Globus pallidus (tissue), 1 donor: ENCODE data around the gene LYAR.

Source experiments
- DNase-seq: peaks from one replicate; pipeline ENCODE4 v3.0.0-alpha.2; 2015; ENCODE audit warnings: low spot score

The LYAR gene

DNA sequence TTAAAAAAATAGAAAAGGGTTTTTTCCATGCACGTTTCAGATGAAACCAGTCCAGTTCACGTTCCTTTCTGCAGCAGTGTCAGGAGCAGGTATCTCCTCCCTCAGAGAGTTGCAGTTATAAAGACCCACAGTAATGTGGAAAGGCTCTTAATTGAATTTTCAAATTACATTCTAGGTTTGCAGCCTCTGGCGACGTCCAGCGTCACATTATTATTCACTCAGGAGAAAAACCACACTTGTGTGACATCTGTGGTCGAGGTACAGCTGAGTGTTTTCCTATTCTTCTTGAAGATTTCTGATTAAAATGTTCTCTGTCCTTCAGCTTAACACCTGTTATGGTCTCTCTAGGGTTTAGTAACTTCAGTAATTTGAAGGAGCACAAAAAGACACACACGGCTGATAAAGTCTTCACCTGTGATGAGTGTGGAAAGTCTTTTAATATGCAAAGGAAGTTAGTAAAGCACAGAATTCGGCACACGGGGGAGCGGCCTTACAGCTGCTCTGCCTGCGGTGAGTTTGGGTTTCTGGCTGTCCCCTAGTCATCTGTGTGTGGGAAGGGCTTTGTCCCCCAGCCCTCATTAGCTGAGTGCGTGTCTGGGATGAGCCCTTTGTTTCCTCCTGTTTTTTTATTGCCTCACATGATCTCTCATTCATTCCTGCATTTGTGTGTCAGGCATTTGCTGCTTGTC is 25.7 kb upstream of the LYAR start:
- no peak for DNase-seq

DNA sequence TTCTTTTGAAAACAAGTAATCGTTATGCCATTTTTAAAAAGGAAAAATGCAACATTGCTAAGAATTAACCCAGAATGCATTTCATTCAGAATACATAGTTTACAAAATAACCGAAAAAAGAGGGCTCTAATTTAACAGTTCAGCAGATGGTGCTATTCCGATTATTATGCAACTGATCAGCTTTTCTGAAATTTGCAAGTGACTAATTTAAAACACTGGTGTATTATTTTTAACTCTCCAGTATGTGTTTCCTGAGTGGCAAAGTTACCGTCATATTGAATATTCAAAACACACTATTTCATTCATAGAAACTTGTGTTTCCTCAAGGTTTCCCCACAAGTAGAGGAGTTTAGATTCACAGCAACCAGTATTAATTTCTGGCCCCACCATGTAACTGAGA is 21.2 kb upstream of the LYAR start:
- no peak for DNase-seq

DNA sequence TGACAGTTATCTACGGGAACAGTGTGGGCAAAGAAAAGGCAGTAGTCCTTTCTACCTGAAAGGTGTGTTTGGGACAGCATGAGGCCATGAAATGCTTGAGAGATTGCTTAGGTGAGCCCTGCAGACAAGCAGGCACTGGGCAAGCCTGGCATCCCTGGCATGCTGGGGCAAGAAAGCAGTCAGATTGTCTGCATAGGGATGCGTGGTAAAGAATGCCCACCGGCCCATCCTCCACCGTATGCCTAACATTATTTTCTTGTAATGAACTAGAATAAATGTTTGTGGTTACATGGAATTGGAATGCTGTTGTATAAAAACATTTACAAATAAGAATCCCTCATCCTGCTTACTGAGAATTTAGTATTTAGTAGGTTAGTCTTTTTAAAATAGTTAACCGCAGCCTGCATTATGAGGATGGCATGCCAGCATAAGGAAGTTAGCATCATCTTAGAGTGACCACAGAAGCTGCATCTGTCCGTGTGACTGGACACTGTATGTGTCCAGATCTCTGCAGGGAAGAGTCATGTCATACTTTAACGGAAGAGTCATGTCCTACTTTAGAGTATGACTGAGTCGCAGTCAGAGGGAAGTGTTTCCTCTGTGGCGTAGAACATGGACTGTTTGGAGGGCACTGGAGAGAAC is 19.0 kb upstream of the LYAR start:
- DNase-seq = no peak

DNA sequence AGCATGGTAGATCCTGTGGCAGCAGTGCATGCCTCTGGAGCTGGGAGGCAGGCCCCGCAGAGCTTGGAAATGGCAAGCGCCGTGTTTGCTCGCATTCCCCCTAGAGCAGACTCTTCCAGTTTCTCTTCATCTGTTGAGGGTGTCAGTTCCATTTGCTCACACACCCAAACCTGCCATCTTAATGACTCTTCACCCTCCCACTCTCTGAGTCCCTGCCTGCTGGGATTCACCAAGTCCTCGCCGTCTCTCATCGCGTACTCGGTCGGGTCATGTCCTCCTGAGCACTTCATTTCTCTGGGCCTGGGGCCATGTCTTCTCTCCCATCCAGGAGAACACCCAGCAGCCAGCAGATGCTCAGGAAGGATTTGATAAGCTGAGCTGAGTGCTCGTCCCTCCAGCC is 17.0 kb upstream of the LYAR start:
- no peak for DNase-seq

DNA sequence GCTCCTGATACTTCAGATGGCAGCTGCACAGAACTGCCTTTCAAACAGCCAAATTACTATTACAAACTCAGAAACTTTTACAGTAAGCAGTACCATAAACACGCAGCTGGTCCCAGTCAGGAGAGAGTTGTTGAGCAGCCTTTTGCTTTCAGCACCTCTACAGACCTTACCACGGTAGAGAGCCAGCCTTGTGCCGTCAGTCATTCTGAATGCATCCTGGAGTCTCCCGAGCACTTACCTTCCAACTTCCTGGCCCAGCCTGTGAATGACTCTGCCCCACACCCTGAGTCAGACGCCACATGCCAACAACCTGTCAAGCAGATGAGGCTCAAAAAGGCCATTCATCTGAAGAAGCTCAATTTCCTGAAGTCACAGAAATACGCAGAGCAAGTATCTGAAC is 12.5 kb upstream of the LYAR start:
- no peak for DNase-seq

DNA sequence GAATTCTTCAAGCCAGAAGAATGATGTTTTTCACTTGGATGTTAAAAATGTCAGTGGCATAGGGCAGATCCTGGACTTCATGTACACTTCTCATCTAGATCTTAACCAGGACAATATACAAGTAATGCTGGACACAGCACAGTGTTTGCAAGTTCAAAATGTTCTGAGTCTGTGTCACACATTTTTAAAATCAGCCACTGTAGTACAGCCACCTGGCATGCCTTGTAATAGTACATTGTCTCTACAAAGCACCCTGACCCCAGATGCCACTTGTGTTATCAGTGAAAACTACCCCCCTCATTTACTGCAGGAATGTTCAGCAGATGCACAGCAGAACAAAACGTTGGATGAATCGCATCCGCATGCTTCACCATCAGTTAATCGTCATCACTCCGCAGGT is 12.0 kb upstream of the LYAR start:
- DNase-seq = no peak

DNA sequence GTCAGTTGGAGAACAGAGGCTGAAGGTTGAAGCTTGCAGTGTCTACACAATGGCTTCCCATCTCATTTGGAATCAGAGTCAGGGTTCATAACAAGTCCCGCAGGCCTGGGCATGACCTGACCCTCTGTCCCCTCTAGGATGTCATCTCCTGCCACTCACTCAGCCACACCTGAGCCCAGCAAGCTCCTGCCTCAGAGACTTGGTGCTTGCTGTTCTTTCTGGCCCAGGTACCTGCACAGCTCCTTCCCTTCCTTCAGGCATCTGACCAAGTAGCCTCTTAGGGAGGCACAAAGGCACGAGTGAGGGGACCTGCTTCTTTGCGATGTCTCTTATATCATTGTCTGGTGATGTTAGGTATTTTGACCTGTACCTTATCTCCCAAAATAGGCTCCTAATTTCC is 9.1 kb upstream of the LYAR start:
- DNase-seq = no peak

DNA sequence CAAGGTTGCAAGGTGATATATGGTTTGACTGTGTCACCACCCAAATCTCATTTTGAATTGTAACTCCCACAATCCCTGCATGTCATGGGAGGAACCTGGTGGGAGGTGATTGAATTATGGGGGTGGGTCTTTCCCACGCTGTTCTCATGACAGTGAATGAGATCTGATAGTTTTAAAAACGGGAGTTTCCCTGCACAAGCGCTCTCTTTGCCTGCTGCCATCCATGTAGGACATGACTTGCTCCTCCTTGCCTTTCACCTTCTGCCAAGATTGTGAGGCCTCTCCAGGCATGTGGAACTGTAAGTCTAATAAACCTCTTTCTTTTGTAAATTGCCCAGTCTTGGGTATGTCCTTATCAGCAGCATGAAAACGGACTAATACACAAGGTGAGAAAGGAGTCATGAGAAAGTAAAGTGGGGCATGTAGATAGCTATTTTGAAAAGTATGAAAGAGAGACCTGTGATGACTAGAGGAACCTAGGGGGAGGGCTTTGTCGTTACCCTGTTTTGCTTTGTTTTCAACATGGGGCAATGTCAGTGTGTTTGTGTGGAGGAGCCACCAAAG is 6.4 kb upstream of the LYAR start:
- DNase-seq = no peak

DNA sequence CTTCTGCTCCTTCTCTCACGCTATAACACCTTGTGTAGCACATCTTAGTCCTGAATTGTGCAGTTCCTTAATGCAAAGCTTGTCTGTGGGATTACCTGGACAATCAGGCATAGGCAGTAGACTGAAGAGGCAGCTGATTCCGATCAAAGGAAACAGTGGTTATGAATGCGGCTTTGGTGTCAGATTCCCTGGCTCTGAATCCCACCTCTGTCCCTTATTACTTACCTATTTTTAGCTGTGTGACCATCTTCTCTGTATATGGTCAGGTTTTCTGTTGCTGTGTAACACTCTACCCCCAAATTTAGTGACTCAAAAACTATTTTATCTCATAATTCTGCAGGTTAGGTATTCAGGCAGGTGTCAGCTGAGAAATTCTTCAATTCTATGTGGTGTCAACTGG is 3.3 kb upstream of the LYAR start:
- DNase-seq = no peak

DNA sequence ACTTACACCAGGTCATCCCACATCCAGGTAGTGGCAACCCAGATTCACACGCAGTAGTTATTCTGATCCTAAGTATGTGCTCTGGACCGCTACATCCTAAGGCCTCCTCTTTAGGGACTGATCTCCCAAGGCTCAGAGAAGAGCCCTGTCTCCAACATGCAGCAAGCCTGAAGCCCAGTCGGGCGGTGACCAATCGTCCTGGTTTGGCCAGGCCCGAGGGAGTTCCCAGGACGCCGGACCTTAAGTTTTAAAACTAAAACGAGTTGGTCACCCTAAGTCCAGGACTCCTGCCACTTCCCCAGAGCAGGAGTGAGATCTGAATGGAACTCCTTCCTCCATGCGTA is 385 bp downstream of the LYAR start:
- DNase-seq = no peak

DNA sequence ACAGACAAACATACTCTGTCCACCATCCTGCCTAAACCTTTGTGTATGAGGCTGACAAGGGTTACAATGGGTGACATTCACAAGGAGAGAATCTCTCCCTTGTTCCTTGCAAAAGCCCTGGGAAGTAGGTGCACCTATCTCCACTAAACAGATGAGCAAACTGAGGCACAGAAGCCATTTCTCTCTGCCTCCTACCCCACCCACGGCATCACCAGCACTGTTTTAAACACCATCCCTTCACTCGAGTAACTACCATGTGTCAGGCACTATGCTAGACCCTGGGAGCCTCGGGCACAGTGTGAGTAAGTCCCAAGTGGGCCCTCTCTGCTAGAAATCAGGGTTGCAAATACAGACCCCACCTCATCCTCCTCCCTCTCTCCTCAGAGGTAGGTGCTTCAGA is 899 bp downstream of the LYAR start:
- no peak for DNase-seq

DNA sequence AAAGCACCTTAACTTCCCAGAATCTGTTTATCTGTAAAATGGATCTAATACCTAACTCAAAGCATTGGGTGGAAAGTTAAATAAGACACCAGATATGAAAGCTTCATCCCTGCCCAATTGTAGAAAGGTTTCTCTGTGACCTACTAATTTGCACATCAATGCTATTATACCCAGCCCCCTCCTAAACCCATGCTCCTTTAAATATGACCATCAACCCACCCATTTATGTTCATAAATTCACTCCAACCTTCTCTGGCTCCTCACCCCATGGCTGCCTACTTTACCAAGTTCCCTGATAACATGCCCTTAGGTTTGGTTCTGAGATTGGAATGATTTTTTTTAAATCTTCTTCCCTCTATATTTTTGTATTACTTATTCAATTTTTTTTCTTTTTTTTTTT is 1.9 kb downstream of the LYAR start:
- DNase-seq = no peak

DNA sequence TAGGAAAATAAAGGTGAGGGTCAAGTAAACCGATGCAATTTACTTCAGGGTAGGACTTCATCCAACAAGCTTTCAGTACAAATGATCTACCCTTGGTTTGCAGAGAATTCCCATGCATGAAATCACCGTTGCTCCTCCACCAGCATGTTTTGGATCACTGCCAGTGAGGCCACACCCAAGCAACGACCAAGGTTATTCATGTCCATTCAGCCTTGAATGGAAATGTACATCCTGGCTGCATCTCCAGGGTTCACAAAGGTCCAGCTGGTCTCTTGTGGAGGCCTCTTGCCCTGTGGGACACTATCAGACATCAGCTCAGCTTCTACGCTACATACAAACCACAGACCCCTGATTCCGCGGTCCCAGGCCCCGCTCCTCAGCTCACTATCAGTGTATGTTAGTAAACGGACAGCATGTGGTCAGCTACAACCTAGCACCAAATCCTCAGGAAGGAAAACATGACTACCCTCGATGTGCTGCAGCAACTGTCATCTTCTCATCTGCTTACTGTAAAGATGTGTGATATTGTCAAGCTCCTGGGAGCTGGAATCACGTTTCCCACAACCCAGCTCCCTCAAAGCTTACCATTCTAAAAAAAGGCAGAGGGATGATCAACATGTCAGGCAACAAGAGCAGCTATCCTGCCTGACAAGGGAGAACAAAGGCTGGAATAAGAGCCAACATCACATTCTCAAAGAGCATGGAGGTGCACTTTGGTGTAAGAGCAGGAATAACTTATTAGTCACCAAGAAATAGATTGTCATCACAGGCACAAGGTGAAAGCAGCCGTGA is 4.9 kb downstream of the LYAR start:
- no peak for DNase-seq

DNA sequence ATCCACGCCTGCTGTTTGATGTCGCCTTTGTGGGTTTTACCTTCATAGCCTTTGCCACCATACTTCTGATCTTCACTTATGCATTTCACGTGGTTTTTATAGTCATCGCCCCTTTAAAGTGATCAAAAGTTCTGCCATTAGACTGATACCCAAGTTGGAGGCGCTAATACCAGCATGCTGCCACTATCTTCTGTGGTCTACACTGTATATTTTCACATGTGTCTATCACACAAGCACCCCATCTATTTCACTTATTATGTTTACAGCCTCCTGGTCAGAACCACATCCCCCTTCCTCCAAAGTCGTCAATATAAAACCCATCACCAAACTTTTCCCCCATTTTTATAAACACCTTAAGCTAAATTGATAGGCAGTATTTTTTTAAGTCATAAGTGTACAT is 8.2 kb downstream of the LYAR start:
- DNase-seq = no peak

DNA sequence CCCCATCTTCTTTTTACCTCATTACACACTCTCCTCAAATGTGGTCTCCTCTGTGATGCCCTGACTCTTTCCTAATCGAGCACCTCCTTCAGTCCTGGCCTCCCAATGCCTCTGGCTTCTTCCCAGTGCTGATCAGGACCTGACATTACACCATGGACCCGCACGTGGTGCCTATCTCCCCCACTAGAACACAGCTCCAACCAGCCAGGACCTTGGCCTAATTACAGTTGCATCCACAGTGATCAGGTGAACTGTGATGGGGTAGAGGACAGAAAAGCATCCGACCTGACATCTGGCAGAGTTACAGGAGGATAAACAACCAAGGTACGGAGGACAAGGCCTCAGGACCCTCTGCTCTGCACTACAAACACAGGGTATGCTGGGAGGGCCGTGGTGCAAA is 12.4 kb downstream of the LYAR start:
- no peak for DNase-seq

DNA sequence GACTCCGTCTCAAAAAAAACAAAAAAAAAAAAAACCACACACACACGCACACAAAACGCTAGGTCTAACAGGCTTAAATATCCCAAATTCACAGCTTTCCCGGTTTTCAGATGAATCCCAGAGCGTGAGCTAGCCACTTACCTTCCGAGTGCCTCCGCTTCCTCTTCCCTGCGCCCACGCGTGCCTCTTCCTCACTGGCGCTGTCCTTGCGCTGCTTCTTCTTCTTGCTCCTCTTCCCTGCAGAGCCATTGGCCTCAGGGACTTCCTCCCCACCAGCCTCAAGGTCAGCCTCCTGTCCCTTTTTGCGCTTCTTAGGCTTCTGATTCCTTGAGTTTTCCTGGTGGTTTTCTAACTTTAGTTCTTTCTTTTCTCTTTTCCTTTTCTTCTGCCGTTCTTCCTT is 15.7 kb downstream of the LYAR start:
- no peak for DNase-seq

DNA sequence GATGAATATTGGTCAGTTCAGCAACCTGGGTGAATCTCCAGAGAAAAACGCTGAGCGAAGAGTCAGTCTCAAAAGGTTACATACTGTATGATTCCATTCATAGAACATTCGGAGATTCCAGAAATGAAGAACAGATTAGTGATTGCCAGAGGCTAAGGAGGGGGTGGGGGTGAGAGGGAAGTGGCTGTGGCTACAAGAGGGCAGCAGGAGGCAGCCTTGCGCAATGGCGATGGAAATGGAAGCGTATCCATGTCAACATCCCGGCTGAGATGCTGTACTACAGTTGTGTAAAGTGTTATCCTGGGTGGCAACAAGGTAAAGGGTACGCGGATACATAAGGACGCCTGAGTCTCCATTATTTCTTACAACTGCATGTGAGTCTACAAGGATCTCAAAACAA is 18.0 kb downstream of the LYAR start:
- DNase-seq = no peak

DNA sequence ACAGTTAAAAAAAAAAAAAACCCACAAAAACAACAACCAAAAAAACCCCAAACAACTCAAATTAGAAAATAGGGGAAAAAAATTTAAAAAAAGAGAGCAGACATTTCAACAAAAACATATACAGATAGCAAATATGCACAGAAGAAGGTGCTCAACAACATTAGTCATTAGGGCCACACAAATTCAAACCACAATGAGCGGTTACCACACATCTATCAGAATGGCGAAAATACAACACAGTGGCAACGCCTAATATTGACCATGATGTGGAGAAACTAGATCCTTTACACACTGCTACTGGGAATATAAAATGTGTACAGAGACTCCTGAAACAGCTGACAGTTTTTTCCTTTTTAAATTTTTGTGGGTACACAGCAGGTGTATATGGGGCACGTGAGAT is 19.4 kb downstream of the LYAR start:
- no peak for DNase-seq

DNA sequence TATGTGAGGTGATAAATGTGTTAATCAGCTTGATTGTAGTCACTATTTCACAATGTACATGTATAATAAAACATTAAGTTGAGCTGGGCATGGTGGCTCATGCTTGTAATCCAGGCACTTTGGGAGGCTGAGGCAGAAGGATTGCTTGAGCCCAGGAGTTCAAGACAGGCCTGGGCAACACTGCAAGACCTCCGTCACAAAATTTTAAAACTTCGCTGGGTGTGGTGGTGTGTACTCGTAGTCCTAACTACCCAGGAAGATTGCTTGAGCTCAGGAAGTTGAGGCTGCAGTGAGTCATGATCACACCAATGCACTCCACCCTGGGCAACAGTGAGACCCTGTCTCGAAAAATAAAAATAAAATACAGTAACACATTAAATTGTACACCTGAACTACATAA is 20.1 kb downstream of the LYAR start:
- DNase-seq = no peak

DNA sequence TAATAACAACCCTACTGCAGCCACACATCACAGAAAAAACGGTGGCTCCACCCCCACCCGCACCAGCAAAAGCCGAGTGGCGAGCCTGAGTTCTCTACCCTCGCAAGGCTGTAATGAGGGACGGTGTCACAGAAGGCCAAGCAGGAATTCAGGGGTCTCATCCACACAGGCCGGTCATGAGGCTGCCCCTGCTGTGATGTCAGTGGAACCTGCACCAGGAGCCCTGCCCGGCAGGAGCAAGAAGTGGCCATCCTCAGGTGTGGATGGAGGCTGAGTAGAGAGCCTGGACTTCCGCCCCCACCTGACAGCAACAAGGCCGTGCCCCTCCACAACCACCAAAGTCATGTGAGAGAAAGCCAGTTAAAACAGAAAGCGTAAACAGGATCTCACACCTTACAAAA is 20.6 kb downstream of the LYAR start:
- no peak for DNase-seq

DNA sequence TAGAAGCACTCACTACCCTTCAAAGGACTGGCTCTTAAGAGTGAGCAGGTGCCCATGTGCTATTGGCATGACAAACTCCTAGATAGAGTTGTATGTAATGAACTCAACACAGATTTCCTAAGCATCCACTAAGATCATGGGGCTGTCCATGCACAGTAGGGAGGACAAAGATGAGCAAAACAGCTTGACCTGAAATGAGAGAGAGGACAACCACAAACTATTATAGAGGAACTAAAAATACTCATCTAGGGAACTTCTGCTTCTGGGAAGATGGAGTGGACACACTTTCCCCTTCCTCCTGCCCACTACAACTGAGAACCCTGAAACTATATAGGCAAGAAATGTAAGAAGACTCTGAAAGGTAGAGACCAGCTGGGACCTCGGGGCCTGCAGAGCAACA is 21.2 kb downstream of the LYAR start:
- DNase-seq = no peak

DNA sequence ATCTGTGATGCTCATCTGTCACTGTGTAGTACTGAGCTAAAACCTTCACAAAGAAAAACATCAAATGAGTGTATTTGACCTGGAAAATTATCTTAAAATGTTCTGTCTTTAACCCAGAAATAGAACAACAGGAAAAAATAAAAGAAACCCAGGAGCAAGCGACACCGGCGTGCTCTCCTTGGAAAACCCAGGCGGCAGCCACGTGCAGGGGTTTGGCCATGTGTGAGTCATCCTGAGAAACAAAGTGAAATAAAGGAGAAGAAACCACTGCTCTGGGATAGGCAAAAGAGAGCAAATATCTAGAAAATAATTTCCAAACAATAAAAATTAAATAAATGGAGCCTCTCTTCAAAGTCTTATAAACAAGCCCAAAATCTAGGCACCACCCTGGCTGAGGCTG is 22.0 kb downstream of the LYAR start:
- DNase-seq = no peak

DNA sequence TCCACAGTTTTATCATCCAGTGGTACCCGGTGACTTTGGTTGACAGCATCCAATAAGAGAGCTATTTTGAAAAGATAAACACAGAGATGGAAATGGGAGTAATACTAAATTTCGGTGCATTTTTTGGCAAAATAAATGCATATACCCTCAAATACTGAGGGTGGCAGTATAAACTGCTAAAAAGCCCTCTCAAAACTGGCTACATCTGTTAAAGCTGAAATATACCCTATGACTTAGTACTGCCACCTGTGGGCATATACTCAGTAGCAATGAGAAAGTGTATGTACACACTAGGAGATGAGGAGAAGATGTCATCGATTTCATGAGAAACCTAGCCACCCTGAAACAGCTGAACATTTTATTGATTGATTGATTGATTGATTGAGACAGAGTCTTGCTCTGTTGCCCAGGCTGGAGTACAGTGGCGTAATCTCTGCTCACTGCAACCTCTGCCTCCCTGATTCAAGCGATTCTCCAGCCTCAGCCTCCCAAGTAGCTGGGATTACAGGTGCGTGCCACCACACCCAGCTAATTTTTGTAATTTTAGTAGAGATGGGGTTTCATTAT is 29.7 kb downstream of the LYAR start:
- no peak for DNase-seq
